Nephron (organoid): ENCODE measurements around the gene FBXL17.
A peak's percentile ranks its signal among the peaks of the same experiment; 100 is the strongest.

Experiments used
- H3K27ac Mint-ChIP-seq, 3 experiments: 2 replicates each; pipeline ENCODE4 v1.8.0; 2020; ENCODE audit warnings: mixed read lengths in 3 of 3, mild to moderate bottlenecking in 2 of 3, moderate library complexity in 1 of 3
- H3K27me3 Mint-ChIP-seq: 2 replicates; pipeline ENCODE4 v1.8.0; 2021; ENCODE audit warnings: low read depth, mild to moderate bottlenecking, moderate library complexity, mixed read lengths
- H3K36me3 Mint-ChIP-seq: 2 replicates; pipeline ENCODE4 v1.8.0; 2020; ENCODE audit warnings: low read depth, mixed read lengths
- H3K4me1 Mint-ChIP-seq: 2 replicates; pipeline ENCODE4 v1.8.0; 2020; ENCODE audit warnings: mixed read lengths
- H3K4me3 Mint-ChIP-seq, 3 experiments: 2 replicates each; pipeline ENCODE4 v1.8.0; 2020; ENCODE audit warnings: mild to moderate bottlenecking in 3 of 3, mixed read lengths in 3 of 3, moderate library complexity in 2 of 3
- H3K9me3 Mint-ChIP-seq: 2 replicates; pipeline ENCODE4 v1.8.0; 2020; ENCODE audit warnings: mixed read lengths
- TF ChIP-seq, protein P1 (sequence below), 3 experiments: fragments of 200-600 bp; sonication (generic); IDR thresholded peaks; one replicate each; pipeline ENCODE4 v1.5.0; 2021; ENCODE audit warnings: antibody characterized with exemption in 3 of 3; ENCODE audit not compliant: unreplicated experiment in 3 of 3

Gene FBXL17

DNA sequence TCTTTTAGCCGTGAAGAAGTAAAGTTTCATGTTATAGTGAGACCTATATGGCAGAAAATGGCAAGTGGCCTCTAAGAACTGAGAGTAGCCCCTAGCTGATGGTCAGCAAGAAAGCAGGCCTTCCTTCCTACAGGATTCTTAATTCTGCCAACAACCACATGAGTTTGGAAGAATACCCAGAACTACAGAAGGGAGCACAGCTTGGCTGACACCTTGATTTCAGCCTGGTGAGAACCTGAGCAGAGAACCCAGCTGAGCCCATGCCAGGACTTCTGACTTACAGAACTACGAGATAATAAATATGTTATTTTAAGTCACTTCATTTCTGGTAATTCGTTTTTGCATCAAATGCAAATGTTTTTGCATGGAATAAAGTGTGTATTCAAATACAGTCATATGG lies 5.9 kb upstream of the FBXL17 start:
- H3K4me3 Mint-ChIP-seq: no peak overlapping the region
- TF ChIP-seq, protein P1, sequence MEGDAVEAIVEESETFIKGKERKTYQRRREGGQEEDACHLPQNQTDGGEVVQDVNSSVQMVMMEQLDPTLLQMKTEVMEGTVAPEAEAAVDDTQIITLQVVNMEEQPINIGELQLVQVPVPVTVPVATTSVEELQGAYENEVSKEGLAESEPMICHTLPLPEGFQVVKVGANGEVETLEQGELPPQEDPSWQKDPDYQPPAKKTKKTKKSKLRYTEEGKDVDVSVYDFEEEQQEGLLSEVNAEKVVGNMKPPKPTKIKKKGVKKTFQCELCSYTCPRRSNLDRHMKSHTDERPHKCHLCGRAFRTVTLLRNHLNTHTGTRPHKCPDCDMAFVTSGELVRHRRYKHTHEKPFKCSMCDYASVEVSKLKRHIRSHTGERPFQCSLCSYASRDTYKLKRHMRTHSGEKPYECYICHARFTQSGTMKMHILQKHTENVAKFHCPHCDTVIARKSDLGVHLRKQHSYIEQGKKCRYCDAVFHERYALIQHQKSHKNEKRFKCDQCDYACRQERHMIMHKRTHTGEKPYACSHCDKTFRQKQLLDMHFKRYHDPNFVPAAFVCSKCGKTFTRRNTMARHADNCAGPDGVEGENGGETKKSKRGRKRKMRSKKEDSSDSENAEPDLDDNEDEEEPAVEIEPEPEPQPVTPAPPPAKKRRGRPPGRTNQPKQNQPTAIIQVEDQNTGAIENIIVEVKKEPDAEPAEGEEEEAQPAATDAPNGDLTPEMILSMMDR (IDR thresholded peaks at IDR 0.05; ENCODE audit: unreplicated experiment in 3 of 3): no peak
- H3K27me3 Mint-ChIP-seq: no peaks in the 10 kb centered on the region
- H3K27ac Mint-ChIP-seq: no peak overlapping the region
- H3K36me3 Mint-ChIP-seq: no peaks in the 10 kb centered on the region
- H3K4me1 Mint-ChIP-seq: peaks cover 8% of the 10 kb centered on the region
- H3K9me3 Mint-ChIP-seq: no peaks in the 10 kb centered on the region

DNA sequence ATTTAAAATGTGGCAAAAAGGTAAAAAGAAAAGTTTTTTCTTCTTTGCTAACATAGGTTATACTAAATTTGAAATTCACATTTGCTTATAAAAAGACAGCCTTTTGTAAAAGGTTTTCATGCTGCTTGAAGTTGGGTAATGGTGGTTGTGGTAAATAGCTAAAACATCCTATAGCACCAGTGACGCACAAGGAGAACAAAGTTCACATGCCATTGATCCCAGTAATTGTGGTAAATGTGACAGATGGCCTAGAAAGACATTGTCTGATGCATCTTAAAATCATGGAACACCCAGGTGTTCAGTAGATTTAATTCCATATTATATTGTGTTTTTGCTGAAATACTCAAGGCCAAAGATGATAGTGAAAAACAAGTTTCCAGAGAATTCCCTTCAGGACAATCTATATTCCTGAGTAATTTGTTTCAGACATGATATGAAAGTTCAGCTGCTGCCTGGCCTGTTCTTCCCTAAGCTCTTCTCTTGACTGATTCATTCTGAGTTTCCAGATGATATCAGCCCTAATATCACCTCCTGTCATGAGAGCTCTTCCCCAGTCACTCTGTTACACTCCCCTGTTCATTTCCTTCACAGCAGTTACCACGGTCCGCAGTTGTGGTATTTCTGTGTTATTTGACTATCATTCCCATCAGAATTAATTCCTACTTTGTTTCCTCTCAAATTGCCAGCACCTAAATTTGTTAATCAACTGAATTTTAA lies 4.6 kb upstream of the FBXL17 start:
- H3K9me3 Mint-ChIP-seq: no peaks in the 10 kb centered on the region
- H3K36me3 Mint-ChIP-seq: no peaks in the 10 kb centered on the region
- H3K4me3 Mint-ChIP-seq: peak overlapping the region in 1 of 3 experiments; percentile 26
- H3K27me3 Mint-ChIP-seq: no peaks in the 10 kb centered on the region
- TF ChIP-seq, protein P1 (IDR thresholded peaks at IDR 0.05; ENCODE audit: unreplicated experiment in 3 of 3): no peak
- H3K27ac Mint-ChIP-seq: no peak overlapping the region
- peaks cover 11% of the 10 kb centered on the region for H3K4me1 Mint-ChIP-seq

DNA sequence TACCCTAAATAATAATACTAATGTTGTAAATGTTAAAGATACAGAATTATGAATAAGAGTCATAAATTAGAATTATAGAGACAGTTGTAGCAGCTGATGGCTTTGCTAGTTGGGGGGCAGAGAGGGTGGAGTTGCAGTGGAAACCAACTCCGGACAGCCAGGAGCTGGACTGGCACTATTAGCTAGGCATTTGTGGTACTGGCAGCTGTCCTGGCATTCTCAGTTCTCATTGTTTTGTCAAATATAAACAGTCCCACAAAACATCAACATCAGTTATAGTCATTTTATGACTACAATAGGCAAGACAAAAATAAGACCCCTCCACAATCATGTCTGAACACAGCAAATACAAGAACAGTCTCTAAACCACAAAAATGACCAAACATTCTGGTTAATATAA lies 2.8 kb upstream of the FBXL17 start:
- Mint-ChIP-seq H3K4me1 (peaks cover 15% of the 10 kb centered on the region), H3K4me3 (peak overlapping the region in 1 of 3 experiments; percentile 66), H3K36me3 (no peaks in the 10 kb centered on the region), H3K27me3 (no peaks in the 10 kb centered on the region), H3K9me3 (no peaks in the 10 kb centered on the region), H3K27ac (peak overlapping the region in 2 of 3 experiments; percentile 6 to 7)
- TF ChIP-seq, protein P1 (IDR thresholded peaks at IDR 0.05; ENCODE audit: unreplicated experiment in 3 of 3): no peak

DNA sequence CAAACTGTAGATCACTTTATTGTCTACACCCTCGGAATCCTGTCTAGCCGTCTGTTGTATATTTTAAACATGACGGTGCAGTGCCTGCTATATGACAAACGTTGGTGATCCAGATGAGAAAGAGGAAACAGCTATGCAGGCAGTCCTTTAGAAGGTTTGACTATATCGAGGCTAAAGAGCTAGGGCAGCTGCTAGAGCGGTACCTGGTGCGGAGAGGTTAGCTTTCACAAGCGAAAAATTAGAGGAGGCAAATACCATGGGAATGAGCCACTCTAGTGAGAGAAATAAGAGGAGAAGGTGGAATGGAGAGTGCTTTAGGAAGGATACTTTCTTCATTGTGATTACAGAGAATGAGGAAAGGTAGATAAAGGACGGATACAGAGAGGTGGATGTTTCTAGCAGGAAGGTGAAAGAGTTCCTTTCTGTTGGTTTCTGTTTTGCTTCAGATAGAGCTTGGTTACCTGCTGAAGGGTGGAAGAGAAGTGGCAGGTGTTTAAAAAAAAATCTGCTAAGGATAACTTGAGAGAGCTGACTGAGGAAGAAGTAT lies 959 bp upstream of the FBXL17 start:
- TF ChIP-seq, protein P1 (IDR thresholded peaks at IDR 0.05; ENCODE audit: unreplicated experiment in 3 of 3): no peak
- peak overlapping the region; percentile 93 to 98 (median 94) for H3K4me3 Mint-ChIP-seq
- H3K4me1 Mint-ChIP-seq: peaks cover 27% of the 10 kb centered on the region
- no peaks in the 10 kb centered on the region for H3K27me3 Mint-ChIP-seq
- H3K9me3 Mint-ChIP-seq: peaks cover 2% of the 10 kb centered on the region
- H3K27ac Mint-ChIP-seq: peak overlapping the region; percentile 72 to 88 (median 79)
- peaks cover 7% of the 10 kb centered on the region for H3K36me3 Mint-ChIP-seq

- TF ChIP-seq, protein P1 (IDR thresholded peaks at IDR 0.05; ENCODE audit: unreplicated experiment in 3 of 3): no peak
- Mint-ChIP-seq H3K4me3 (peak overlapping the region; percentile 76 to 93 (median 80)), H3K27ac (peak overlapping the region in 2 of 3 experiments; percentile 70 to 88), H3K27me3 (no peaks in the 10 kb centered on the region), H3K36me3 (peaks cover 20% of the 10 kb centered on the region), H3K4me1 (peaks cover 23% of the 10 kb centered on the region), H3K9me3 (peaks cover 13% of the 10 kb centered on the region)
Observed at GRCh38 chr5:108381350-108381953, 446 bp downstream of the FBXL17 start.
